GM19023 (cell line): Measurements from ENCODE around the gene RAB6A.
A peak's percentile ranks its signal among the peaks of the same experiment; 100 is the strongest.
"Not testable (repeated sequence)": the region's sequence is repeated elsewhere in the genome, so short reads cannot be mapped to it uniquely, and the experiment has no call there.

ENCODE experiments used
- ATAC-seq: cut with Tn5 transposase; IDR thresholded peaks from one replicate; pipeline ENCODE4 v1.9.1; 2021; ENCODE audit warnings: mild to moderate bottlenecking, moderate library complexity; ENCODE audit not compliant: unreplicated experiment

RAB6A gene

GRCh38 chr11:73766763-73767162 lies 5.9 kb upstream of the RAB6A start:
- ATAC-seq = no peak

GRCh38 chr11:73762732-73763131 lies 1.9 kb upstream of the RAB6A start:
- no peak for ATAC-seq

GRCh38 chr11:73761403-73761945 lies 600 bp upstream of the RAB6A start:
- peak; percentile 3 for ATAC-seq

- peak; percentile 3 for ATAC-seq
These were observed 667 bp downstream of the RAB6A start for GRCh38 chr11:73760135-73760678.

GRCh38 chr11:73759610-73760134 lies 1.2 kb downstream of the RAB6A start:
- ATAC-seq = no peak

GRCh38 chr11:73758451-73758850 lies 2.4 kb downstream of the RAB6A start:
- no peak for ATAC-seq

GRCh38 chr11:73757598-73757997 lies 3.3 kb downstream of the RAB6A start:
- ATAC-seq = no peak

- no peak for ATAC-seq
These were observed 5.2 kb downstream of the RAB6A start for GRCh38 chr11:73755670-73756069.

- ATAC-seq = no peak
These were observed 6.9 kb downstream of the RAB6A start for GRCh38 chr11:73753938-73754337.

GRCh38 chr11:73752903-73753302 lies 8.0 kb downstream of the RAB6A start:
- ATAC-seq = no peak

GRCh38 chr11:73752216-73752867 lies 8.5 kb downstream of the RAB6A start:
- ATAC-seq = no peak

GRCh38 chr11:73750862-73751261 lies 10.0 kb downstream of the RAB6A start:
- not testable (repeated sequence) for ATAC-seq

- ATAC-seq = no peak
These were observed 10.6 kb downstream of the RAB6A start for GRCh38 chr11:73750228-73750627.

GRCh38 chr11:73749118-73749517 lies 11.8 kb downstream of the RAB6A start:
- no peak for ATAC-seq

GRCh38 chr11:73748300-73748699 lies 12.6 kb downstream of the RAB6A start:
- ATAC-seq = no peak

GRCh38 chr11:73747762-73748161 lies 13.1 kb downstream of the RAB6A start:
- no peak for ATAC-seq

GRCh38 chr11:73746701-73747100 lies 14.2 kb downstream of the RAB6A start:
- no peak for ATAC-seq

- ATAC-seq = no peak
These were observed 17.8 kb downstream of the RAB6A start for GRCh38 chr11:73743045-73743444.

GRCh38 chr11:73735959-73736358 lies 24.9 kb downstream of the RAB6A start:
- not testable (repeated sequence) for ATAC-seq

- ATAC-seq = no peak
These were observed 25.9 kb downstream of the RAB6A start for GRCh38 chr11:73734993-73735392.

GRCh38 chr11:73734011-73734410 lies 26.9 kb downstream of the RAB6A start:
- not testable (repeated sequence) for ATAC-seq

GRCh38 chr11:73732936-73733335 lies 27.9 kb downstream of the RAB6A start:
- ATAC-seq = not testable (repeated sequence)
